Forelimb muscle (tissue), 1 donor: ENCODE measurements around the gene ATP6V0B. TPM values are rescaled to one million over a fixed set of nuclear protein-coding genes. Genes with fewer than 3 reads are reported as not detected.

ENCODE experiments used
- DNase-seq: peaks from one replicate; pipeline ENCODE4 v3.0.0-alpha.2; 2013; ENCODE audit warnings: low read depth
- polyA plus RNA-seq: library from polyadenylated mRNA; unstranded; fragments of 120-200 nt; gene quantifications from one replicate; pipeline ENCODE4 v1.2.1, GENCODE V29; 2013; ENCODE audit not compliant: insufficient read length

Gene ATP6V0B
- polyA plus RNA-seq, 1 donor, result 46.9 TPM

DNA sequence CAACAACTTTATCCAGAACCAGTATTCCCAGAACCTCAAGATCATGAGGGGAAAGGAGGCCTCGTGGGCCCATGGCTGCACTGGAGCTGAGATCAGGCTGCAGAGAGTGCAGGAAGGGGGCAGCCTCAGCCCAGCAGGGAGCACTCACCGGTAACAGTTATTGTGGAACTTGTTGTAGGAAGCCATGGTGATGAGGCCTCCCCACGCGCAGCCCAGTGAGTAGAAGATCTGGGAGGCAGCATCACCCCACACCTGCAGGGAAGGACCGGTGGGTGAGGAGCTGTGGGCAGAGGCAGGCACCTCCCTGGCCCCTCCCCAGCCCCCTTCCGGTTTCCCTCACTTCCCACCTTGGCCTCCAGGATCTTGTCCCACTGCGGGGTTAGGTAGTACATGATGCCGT is 27.4 kb downstream of the ATP6V0B start:
- DNase-seq, result no peak

DNA sequence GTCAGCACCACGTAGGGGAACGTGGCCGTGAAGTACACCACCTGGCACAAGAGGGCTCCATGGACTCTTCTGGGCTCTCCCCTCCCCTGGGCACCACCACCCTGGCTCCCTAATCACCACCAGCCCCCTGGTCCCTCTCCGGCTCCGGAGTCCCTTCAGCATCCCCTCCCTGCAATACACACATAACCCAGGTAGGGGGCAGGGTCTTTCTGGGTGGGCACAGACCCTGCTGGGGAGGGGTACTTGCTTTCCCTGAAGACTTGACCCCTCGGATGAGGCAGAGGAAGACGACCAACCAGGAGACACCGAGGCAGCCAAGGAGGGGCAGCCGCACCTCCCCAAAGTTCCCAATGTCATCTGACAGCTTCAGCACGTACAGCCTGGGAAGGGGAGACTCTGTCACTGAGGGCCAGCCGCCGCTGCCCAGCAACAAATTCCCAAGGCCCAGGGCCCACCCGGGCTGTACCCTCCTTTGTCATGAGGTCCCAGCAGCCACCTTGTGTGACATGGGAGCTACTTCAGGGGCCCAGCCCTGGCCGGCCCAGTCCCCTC is 27.9 kb downstream of the ATP6V0B start:
- no peak for DNase-seq

DNA sequence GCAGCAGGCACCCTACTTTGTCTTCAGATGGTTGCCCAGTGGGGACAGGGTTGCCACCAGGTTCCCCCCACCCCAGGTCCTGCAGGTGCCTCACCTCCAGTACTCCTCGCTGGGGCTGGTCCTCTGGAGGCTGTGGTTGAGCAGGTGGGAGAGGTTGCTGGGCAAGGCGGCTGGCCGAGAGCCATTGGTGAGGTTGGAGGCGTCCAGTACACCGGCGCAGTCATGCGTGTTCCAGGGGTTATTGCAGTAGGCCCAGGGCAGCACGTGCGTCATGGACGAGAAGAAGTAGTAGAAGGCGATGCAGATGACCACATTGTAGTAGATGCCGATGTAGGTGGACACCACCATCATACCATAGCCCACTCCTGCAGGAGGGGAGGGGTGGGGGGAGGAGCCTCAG is 33.5 kb downstream of the ATP6V0B start:
- no peak for DNase-seq

DNA sequence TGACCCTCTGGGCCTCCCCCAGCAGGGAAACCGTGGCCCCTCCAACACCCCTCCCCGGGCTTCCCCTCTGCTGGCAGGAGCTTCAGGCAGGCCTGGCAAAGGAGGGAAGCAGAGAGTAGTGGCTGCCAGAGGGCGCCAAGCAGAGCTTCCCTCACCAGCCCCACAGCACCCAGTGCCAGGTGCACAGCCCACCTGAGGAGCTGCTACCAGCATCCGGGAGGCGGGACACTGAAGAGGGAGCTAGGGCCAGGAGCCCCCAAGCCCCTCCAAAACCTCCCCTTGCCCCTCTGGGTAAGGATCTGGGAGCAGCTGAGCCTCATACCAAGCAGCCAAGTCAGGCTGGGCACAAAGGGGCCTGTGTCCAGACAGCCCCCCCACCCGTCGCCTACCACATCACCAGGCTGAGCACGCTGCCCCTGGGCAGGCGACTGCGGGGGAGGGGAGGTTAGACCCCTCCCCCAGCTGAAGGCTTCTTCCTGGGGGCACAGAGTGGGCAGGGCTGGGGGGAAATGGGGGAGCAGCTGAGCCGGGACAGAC is 36.2 kb downstream of the ATP6V0B start:
- DNase-seq, result no peak

DNA sequence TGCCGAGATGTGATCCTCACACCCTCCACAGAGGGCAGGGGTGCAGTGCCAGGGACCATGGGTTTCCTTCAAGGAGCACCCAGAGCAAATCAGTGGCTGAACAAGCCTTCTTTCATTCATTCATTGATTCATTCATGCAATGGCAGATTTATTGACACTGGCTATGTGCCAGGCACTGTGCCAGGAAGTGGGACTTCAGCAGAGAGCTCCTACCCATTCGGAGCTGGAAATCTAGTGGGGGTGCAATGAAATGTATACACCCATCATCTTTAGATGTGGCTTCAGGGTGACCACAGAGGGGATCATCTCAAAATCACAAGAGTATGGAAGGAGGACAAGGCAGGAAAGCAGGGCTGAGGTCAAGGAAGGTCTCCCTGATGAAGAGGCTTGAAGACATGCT is 37.6 kb downstream of the ATP6V0B start:
- DNase-seq, result no peak

DNA sequence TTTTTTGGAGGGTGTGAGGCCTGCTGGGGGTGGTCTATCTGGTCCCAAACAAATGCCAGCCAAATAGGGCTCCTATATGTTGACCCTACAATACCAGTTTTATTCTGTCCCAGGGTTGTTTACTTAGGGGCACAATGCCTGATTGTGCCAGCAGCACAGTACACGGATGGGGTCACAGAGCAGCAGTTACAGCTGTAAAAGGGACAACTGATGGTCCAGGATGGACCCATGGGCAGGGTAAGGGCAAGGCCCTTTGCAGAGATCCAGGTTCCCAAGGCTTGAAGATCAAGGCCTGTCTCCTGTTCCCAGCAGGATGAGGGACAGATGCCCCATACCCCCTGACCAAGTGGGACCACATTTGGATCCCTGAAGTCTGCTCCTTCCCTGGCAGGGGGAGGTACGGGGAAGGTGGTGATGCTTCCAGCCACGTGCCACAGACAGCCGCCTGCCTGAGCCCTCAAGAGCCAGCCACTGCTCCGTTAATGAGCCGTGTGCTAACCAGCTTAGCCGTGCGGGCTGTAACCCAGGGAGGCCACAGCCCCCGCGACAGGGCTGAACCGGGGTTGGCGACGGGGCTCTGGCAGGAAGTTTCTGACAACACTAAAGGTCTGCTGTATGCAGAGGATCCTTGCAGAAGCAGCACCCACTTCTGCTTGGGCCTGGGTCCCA is 38.3 kb downstream of the ATP6V0B start:
- no peak for DNase-seq

DNA sequence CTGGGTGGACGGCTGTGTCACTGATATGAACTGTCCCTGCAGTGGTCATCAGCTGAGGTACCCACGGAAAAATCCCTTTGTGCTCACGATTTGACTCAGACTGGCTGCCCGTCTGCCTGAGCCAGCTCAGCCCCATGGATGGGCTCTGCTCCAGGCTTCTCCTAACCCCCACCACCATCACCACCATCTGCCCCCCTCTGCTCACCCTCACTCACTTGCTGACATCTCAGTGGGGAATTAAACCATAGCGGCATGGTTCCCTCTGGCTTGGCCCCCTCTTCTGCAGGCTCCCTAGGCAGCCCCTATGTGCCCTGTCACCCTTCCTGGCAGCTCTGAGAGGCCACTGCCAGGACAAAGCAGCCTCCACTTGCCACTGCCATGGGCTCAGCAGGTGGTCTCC is 39.2 kb downstream of the ATP6V0B start:
- no peak for DNase-seq

DNA sequence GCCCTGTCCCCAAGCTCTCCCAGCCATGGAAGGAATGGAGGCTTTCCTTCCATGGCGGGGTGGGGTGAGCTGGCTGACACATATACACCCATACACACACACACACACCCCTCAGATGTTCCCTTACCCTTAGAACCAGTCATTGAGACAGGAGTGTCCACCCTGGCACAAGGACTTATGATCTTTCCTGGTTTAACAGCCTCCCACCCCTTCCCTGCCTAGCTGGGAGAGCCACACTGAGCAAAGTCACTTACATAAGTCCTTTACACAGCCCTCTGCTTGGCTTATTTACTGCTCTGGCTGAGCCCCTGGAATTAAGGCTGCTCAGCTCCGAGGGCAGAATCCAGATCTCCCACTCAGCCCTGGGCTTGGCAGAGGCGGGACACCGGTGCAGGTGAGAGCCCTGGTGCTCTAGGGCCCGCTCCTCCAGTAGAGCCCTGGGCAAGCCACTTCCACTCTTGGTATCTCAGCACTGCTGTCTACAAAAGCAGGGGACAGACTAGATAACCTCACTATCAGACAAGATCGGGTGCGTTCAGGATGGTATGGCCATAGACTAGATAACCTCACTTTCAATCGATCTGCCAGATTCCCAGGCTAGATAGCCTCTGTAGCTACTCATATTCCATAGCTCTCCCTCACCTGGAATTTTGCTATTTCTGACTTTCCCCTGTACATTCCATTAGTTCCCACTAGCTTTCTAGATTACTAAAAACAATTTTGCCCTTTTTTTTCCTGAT is 39.8 kb downstream of the ATP6V0B start:
- DNase-seq, result no peak

DNA sequence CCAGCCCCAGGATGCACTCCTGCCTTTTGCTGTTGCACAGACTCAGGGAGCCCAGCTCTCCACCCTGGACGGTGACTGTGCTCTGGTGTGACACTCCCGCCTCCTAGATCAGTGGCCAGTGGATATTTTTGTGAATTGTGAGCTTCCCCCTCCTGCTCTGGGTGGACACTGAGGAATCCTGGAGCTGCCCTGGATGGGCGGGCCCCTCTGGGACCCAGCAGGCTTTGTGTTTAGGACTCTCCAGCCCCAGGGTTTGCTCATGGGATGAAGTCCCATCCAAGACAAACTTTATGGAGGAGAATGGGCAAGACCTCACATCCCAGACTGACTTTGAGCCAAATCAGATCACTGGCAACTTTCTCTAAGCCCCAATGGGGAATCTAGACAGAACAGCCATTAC is 40.4 kb downstream of the ATP6V0B start:
- no peak for DNase-seq

DNA sequence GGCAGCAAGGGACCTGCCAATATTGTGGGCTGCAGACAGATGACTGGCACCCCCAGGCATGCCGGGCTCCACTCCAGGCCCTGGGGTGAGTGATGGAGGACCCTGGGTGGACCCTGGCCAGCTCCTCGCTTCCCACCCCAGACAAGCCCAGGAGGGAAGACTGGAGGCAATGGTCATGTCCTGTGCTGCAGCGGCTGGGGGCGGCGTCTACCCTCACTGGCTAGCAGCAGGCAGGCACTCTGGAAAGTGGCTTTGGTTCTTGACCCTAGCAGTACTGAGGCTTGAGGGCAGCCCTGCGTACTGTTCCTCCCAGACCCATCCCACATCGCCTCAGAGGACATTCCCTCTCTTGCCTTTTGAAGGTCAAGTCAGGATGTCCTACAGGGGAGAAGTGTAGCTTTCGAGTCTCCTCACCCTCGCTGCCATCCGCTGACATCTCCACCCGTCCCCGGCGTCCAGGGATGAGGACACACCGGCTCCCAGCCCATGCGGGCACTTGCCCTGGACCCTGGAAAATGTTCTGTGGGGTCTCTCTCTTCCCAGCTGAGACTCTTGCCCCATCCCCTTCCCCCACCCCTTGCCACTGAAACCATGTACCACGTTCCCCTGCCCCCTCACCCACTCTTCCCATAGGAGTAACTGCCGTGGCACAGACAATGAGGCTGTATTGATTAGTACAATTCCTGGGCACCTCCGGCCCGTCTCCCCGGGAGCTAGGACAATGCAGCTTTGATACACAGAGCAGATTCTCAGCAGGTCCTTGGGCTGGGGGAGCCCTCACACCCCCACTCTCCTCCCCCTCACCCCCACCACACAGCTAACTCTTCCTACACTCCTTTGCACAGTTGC is 41.5 kb downstream of the ATP6V0B start:
- DNase-seq, result no peak

DNA sequence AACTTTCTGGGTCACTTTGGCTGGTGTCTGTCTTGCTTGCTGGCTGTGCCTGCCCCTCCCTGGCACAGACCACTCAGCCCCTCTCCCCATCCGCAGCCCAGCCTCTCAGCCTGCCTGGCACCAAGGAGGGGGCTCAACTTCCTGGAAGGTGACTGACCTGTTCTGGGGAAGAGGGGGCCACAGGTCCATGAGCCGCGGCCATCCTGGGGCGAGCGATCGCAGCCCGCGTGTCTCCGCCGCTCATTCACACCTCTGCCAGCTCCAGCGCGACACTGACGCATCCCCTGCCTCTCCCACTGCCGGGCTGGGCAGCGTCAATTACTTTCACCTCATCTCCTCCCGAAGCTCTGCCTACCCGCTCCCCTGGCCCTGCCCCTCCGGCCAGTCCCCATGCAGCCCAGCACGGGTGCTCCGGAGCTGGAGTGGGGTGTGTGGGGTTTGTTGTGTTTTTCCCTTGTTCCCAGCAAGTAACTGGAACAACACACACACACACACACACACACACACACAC is 42.2 kb downstream of the ATP6V0B start:
- DNase-seq, result no peak

DNA sequence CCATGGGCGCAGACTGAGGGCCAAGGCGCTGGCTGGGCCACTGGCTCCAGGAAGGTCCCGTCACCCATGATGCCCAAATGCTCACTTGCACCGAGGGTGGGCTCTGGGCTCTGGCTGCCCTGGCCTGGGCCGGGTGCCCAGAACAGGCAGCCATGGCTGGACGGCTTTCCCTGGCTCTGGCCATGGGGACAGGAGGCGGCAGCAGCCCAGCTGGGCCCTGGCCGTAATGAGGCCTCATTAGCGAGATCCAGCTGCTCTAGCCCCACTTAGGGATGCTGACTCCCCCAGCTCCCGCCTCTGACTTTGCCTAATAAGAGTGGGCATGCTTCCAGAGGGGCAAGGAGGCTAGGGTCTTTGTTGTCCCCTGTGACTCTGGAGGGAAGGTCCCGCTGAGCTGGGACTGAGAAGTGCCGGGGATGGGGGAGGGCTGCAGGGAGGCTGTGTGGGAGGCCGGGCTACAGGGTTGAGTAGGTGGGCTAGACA is 44.7 kb downstream of the ATP6V0B start:
- no peak for DNase-seq

DNA sequence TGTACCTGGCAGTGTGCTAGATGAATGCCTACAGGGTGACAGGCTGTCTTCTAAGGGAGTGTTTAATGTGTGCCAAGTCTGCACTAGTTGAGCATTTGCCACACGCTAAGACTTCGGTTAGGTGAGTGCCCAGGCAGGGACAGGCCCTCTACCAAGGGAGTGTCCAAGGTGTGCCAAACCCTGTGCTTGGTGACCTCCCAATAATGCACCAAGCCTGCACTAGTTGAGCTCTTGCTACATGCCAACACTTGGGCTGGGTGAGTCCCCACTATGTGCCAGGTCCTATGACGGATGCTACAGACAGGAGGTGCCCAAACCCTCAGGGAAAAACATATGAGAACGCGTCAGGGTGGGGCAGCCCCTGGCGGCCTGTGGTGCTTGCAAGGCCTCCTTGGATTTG is 45.7 kb downstream of the ATP6V0B start:
- no peak for DNase-seq

DNA sequence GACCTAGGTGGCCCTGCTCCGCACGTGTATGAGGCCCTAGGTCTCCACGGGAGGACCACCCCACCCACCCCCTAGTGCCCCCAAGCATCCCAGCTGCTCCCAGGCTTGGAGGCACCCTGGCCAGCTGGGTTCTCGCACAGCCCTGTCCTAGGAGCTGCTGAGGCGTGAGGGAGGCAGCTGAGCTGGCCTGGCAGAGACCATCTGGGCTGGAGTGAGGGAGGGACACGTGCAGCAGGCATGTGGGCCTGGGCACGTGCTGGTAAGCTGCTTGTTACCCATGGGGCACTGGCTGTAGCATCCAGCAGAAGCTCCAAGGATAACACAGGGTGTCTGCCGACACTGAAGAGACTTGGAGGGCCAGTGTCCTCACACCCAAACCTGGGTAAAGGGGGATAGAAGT is 46.4 kb downstream of the ATP6V0B start:
- no peak for DNase-seq

DNA sequence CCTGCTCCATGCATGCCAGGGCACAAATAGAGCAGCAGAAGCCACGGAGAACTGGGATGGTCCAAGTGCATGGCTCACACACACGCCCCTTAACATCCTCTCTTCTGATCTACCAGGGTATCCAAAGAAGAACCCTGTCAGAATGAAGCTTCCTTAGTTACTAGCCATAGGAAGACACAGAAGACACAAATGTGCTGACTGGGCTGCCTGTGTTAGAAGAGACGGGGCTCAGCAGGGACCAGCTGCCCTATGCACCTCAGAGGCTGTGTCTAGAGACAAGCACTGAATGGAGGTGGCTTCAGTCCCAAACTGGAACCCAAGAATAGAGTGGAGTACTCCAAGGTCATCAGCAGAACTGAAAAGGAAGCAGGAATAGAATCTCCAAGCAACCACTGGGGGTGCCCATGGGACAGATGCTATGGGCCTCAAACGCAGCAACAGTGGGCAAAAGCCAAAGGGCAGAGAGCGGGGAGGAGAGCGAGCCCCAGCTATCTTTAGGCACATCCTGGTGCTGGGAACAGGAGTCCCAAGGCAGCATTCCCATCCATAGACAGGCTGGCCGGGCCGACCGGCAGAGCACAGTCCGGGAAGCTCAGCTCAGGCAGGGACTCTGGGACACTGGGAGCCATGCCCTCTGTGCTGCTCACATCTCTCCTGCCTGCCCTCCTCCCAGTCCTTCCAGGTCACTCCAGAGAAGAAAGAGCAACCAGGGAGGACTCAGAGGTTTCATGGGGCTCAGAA is 47.0 kb downstream of the ATP6V0B start:
- no peak for DNase-seq

DNA sequence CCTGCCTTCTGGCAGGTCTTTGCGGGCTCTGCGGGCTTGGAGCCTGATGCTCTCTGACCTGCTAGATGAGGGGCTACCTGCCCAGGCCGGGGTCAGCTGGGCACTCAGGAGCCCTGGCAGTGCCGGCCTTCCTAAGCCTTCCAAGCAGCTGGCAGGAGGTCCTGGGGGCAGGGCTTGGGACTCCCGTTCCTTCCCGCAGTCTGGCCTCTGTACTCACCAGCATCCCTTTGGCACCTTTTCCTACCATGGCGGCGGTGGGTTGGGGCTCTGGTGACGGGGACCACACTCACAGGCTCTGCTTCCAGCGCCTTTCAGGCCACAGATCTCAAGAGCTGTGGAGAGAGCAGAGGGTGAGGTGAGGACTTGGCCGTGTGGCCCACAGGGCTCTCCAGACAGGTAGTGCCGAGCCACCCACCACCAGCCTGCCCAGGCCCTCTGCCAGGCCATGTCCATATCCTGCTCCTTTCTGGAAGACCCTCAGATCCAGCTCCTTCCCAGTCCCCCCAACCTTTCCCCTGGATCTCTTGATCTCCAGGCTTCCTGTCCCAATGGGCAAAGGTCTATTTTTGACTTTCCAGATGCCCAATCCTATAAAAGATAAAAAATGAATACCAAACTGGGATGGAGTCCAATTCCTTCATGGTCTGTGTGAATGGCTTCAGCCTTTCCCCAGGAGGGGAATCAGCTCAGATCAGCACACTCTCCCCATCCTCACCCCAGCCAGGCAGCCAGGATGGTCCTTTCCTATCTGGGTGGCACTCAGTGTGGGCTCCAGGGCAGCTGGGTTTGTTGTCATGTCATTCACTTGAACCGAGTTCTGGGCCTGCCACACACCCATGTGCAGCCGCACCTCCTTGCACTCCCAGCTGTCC is 49.5 kb downstream of the ATP6V0B start:
- no peak for DNase-seq

DNA sequence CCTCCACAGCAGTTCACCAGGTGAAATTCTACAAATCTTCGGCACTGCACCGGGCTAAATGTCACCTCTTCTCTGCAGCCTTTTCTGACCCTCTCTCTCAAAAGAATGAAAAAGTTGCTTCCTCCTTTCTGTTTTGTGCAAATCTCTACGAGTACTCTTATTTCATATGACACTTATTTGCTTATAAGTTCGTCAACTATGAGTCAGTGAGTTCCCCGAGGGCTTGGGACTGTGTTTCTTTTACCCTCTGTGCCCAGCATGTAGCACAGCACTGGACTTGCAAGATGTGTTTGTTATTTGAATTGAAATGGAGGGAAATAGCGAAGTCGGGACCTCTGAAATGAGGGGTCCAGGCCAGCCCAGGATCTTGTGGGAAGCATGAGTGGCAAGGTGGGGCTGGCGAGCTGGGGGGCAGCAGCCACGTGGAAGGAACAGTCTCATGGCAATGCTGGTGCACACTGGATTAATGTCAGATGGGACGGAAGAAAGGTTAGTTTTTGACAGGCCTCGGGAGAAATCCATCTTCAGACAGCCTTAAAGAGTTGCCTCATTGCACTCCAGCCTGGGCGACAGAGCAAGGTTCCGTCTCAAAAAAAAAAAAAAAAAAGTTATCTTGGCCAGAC is 50.3 kb downstream of the ATP6V0B start:
- no peak for DNase-seq

DNA sequence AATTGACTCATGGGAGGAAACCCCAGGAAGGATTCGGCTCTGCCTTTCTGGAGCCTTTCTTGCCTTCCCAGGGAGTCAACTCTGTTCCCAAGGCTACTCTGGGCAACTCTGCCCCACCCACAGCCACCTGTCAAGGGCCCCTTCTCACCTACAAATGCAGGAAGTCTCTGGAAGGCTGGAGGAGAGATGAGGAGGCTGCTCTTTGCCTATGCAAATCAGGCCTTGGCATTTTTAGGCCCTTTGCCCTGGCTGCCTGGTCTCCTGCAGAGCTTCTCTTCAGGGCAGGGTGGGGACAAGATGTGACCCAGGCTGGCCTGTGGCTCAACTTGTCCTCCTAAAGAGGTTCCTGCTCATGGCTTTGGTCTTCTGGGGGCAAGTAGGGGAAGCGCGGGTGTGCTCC is 51.1 kb downstream of the ATP6V0B start:
- no peak for DNase-seq

DNA sequence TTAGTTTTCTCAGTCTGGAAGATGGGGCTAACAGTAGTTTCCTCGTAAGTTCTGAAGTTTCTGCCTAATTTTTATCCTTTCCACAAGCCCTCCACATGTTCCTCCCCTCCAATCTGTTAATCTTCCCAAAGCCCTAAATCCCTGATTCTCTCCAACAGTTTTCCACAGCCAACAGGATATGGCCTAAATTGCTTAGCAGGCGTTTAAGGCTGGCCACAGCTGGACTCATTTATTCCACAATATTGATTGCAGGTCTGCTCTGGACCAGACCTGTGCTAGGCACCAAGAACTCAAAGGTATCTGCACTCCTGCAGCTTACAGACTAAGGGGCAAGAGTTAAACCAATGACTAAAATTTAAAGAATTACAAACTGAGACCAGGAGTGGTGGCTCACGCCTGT is 52.6 kb downstream of the ATP6V0B start:
- DNase-seq, result no peak
